OCI-LY7 (cell line): Measurements from ENCODE around the gene DROSHA. TPM values are rescaled to one million over a fixed set of nuclear protein-coding genes. Genes with fewer than 3 reads are reported as not detected.
"Not testable (repeated sequence)": the region's sequence is repeated elsewhere in the genome, so short reads cannot be mapped to it uniquely, and the experiment has no call there.

Experiments used
- BruUV-seq: library from RNA; stranded (reverse); fragments of 400-500 nt; replicated peaks from 2 replicates; lab custom pipeline; 2021; lab: Mats Ljungman, UMichigan
- CTCF ChIA-PET: fragments of 300-600 bp; sonication (Branson Sonifier 250); formaldehyde crosslinking; loops from one replicate; lab custom pipeline; 2022; ENCODE audit warnings: antibody characterized with exemption; ENCODE audit not compliant: unreplicated experiment; lab: Charles Lee
- POLR2A ChIA-PET: fragments of 300-600 bp; sonication (Branson Sonifier 250); formaldehyde crosslinking; loops from one replicate; lab custom pipeline; 2022; ENCODE audit warnings: antibody characterized with exemption; lab: Charles Lee
- DNase-seq: peaks from one replicate; pipeline ENCODE4 v3.0.0-alpha.2; 2015; ENCODE audit warnings: low spot score
- H2AFZ ChIP-seq: fragments of 200-600 bp; sonication (generic), shearing (Covaris generic); 2 replicates; pipeline ENCODE4 v1.6.1; 2014; ENCODE audit warnings: mild to moderate bottlenecking, antibody characterized with exemption, low read length, moderate library complexity
- H3K27ac ChIP-seq: fragments of 200-600 bp; sonication (generic); 2 replicates; pipeline ENCODE4 v1.5.1; 2014; ENCODE audit warnings: mixed run types, low read depth, mild to moderate bottlenecking, moderate library complexity, low read length, inconsistent platforms; ENCODE audit not compliant: poor library complexity, severe bottlenecking
- H3K36me3 ChIP-seq: fragments of 200-600 bp; sonication (generic); 2 replicates; pipeline ENCODE4 v1.6.1; 2014; ENCODE audit warnings: mild to moderate bottlenecking, antibody characterized with exemption, low read length, moderate library complexity, mixed read lengths; ENCODE audit not compliant: insufficient read depth
- H3K4me1 ChIP-seq: fragments of 200-600 bp; sonication (generic); 2 replicates; pipeline ENCODE4 v1.5.1; 2014; ENCODE audit warnings: mild to moderate bottlenecking, low read length; ENCODE audit not compliant: insufficient read depth, poor library complexity, severe bottlenecking
- H3K4me2 ChIP-seq: fragments of 200-600 bp; sonication (generic); 2 replicates; pipeline ENCODE4 v1.6.1; 2014; ENCODE audit warnings: mild to moderate bottlenecking, low read length
- H3K4me3 ChIP-seq: fragments of 200-600 bp; sonication (generic); 2 replicates; pipeline ENCODE4 v1.5.1; 2014; ENCODE audit warnings: mild to moderate bottlenecking, low read depth, low read length; ENCODE audit not compliant: poor library complexity, severe bottlenecking
- H3K79me2 ChIP-seq: fragments of 200-600 bp; sonication (generic); 2 replicates; pipeline ENCODE4 v1.6.1; 2016; ENCODE audit warnings: low read depth, mild to moderate bottlenecking, low read length, moderate library complexity, mixed read lengths; ENCODE audit not compliant: insufficient read depth
- H3K9me2 ChIP-seq: fragments of 200-600 bp; sonication (generic); 2 replicates; pipeline ENCODE4 v1.6.1; 2016; ENCODE audit warnings: mild to moderate bottlenecking, low read length, mixed read lengths; ENCODE audit not compliant: insufficient read depth
- H3K9me3 ChIP-seq: fragments of 200-600 bp; sonication (generic); 2 replicates; pipeline ENCODE4 v1.6.1; 2014; ENCODE audit warnings: mild to moderate bottlenecking, mixed run types, low read length, mixed read lengths
- H4K20me1 ChIP-seq: fragments of 200-600 bp; sonication (generic); 2 replicates; pipeline ENCODE4 v1.6.1; 2014; ENCODE audit warnings: mild to moderate bottlenecking, antibody characterized with exemption, low read length, moderate library complexity, mixed read lengths; ENCODE audit not compliant: insufficient read depth
- CTCF ChIP-seq: fragments of 200-600 bp; sonication (generic); conservative IDR thresholded peaks from 2 replicates; pipeline ENCODE4 v1.5.1; 2014; ENCODE audit warnings: mild to moderate bottlenecking, antibody characterized with exemption, low read length, moderate library complexity, mixed read lengths
- EZH2phosphoT487 ChIP-seq: fragments of 200-600 bp; sonication (generic); IDR thresholded peaks from 2 replicates; pipeline ENCODE4 v1.6.1; 2018; ENCODE audit warnings: low read depth, borderline replicate concordance, mild to moderate bottlenecking, mixed run types, antibody characterized with exemption, low read length, moderate library complexity, mixed read lengths
- intact Hi-C: fragments of 100-400 bp; cut with micrococcal nuclease; formaldehyde crosslinking; loops from one replicate; pipeline ENCODE4 v1.10.0; 2022; ENCODE audit not compliant: unreplicated experiment
- total RNA-seq, 2 experiments: library from RNA; depleted of rRNA in 1 of 2; stranded (reverse); fragments of >200 nt in 1 of 2; shearing (Covaris generic) in 1 of 2; gene quantifications; 2 replicates each; pipeline ENCODE4 v1.2.3, GENCODE V29; 2014 to 2022

DROSHA gene
- total RNA-seq, 2 experiments from 2014 or later: 56.3 to 92.8 TPM

DNA sequence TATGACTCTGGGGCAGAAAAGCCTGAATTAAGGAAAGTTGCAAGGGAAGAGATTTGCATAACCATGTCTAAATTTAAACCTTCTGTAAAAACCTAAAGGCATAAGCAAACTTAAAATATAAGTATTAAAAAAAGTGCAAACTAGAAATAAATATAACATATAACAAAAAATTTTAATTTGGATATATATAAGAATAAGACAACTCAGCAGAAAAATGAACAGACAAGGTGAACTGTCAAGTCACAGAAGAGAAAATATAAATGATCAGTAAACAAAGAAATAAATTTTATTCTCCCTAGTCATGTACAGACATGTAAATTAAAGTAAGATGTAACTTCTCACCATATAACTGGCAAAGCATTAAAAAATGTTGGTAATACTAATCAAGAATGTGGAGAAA lies 37.2 kb upstream of the DROSHA start:
- Histone ChIP-seq H3K4me3 (no peak overlapping the region), H3K9me3 (no peaks in the 10 kb centered on the region), H3K27ac (no peak overlapping the region), H3K9me2 (no peaks in the 10 kb centered on the region), H3K4me2 (no peak overlapping the region), H4K20me1 (no peaks in the 10 kb centered on the region), H3K36me3 (no peaks in the 10 kb centered on the region), H3K79me2 (no peaks in the 10 kb centered on the region), H2AFZ (no peak overlapping the region), H3K4me1 (no peaks in the 10 kb centered on the region)
- ChIA-PET POLR2A (interaction anchor here (0.6 to 0.8 kb wide), 3 partner anchors 17 to 1128 kb away, joined by 4 to 6 read pairs (median 5); no protein-coding TSS in a partner anchor), CTCF (no interaction called here)
- no TSS peak for BruUV-seq
- intact Hi-C loops: no loop called here
- TF ChIP-seq CTCF: no peak
- no peak for TF ChIP-seq EZH2phosphoT487
- no peak for DNase-seq

DNA sequence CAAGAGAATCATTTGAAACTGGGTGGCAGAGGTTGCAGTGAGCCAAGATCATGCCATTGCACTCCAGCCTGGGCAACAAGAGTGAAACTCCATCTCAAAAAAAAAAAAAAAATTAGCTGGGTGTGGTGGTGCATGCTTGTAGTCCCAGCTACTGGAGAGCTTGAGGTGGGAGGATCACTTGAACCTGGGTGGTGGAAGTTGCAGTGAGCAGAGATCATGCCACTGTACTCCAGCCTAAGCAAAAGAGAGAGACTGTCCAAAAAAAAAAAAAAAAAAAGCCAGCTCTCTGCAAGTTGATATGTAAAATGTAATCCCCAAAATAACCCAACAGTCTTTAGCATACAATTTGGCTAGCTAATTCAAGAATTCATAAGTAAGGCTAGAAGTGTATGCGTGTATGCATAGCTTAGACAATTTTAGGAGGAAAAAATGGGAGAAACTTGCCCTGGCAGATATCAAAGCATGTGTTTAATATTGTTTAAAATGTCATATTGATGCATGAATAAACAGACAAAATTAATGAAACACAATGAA lies 36.5 kb upstream of the DROSHA start:
- ChIA-PET POLR2A (interaction anchor here (0.6 to 0.8 kb wide), 3 partner anchors 17 to 1128 kb away, joined by 4 to 6 read pairs (median 5); no protein-coding TSS in a partner anchor), CTCF (no interaction called here)
- H4K20me1 ChIP-seq: no peaks in the 10 kb centered on the region
- H3K9me2 ChIP-seq: no peaks in the 10 kb centered on the region
- H2AFZ ChIP-seq: no peak overlapping the region
- no peak for DNase-seq
- no peak overlapping the region for H3K4me2 ChIP-seq
- H3K27ac ChIP-seq: no peak overlapping the region
- H3K36me3 ChIP-seq: no peaks in the 10 kb centered on the region
- intact Hi-C loops: no loop called here
- TF ChIP-seq CTCF: no peak
- no peak for TF ChIP-seq EZH2phosphoT487
- no peak overlapping the region for H3K4me3 ChIP-seq
- no peaks in the 10 kb centered on the region for H3K9me3 ChIP-seq
- H3K4me1 ChIP-seq: no peaks in the 10 kb centered on the region
- BruUV-seq: no TSS peak
- H3K79me2 ChIP-seq: no peaks in the 10 kb centered on the region

- H3K4me1 ChIP-seq, H3K79me2 ChIP-seq, CTCF ChIA-PET, intact Hi-C loops, H3K36me3 ChIP-seq, H3K9me2 ChIP-seq, H2AFZ ChIP-seq, H3K4me3 ChIP-seq, BruUV-seq, POLR2A ChIA-PET, H3K4me2 ChIP-seq, H3K9me3 ChIP-seq, H3K27ac ChIP-seq, H4K20me1 ChIP-seq, DNase-seq: not testable (repeated sequence)
Observed at GRCh38 chr5:31566362-31566761, 34.5 kb upstream of the DROSHA start.
